H54 (cell line): ENCODE data around the gene MPL.

ENCODE experiments used
- DNase-seq: peaks from one replicate; pipeline ENCODE4 v3.0.0; 2011; ENCODE audit warnings: low spot score, mixed read lengths; ENCODE audit not compliant: insufficient read length
- FAIRE-seq: peaks from 3 replicates; lab custom pipeline; 2011; peaks lifted over from hg19 to GRCh38; lab: Jason Lieb, UNC
- POLR2A ChIP-seq: IDR thresholded peaks from 2 replicates; pipeline ENCODE4 v1.6.1; 2011; ENCODE audit warnings: low read depth, mild to moderate bottlenecking, low read length

MPL gene

GRCh38 chr1:43324810-43325209 is 12.8 kb upstream of the MPL start:
- no peak for TF ChIP-seq POLR2A
- DNase-seq = no peak
- FAIRE-seq = no peak

GRCh38 chr1:43325381-43325780 is 12.2 kb upstream of the MPL start:
- FAIRE-seq = no peak
- TF ChIP-seq POLR2A = no peak
- DNase-seq = no peak

GRCh38 chr1:43327549-43328292 is 9.9 kb upstream of the MPL start:
- DNase-seq (no peak), FAIRE-seq (no peak)
- TF ChIP-seq POLR2A = no peak

GRCh38 chr1:43329995-43330751 is 7.4 kb upstream of the MPL start:
- DNase-seq (peak; percentile 90), FAIRE-seq (peak; percentile 91)
- TF ChIP-seq POLR2A = no peak

GRCh38 chr1:43331688-43332087 is 5.9 kb upstream of the MPL start:
- no peak for FAIRE-seq
- TF ChIP-seq POLR2A = no peak

GRCh38 chr1:43334453-43335205 is 3.0 kb upstream of the MPL start:
- no peak for FAIRE-seq
- DNase-seq = no peak
- no peak for TF ChIP-seq POLR2A

More at GRCh38 chr1:43331688-43332087, 5.9 kb upstream of the MPL start:
- no peak for DNase-seq

- TF ChIP-seq POLR2A = no peak
Observed at GRCh38 chr1:43338001-43338400, 383 bp downstream of the MPL start.

GRCh38 chr1:43339584-43340232 is 2.1 kb downstream of the MPL start:
- DNase-seq = no peak
- TF ChIP-seq POLR2A = no peak
- FAIRE-seq = no peak

More at GRCh38 chr1:43338001-43338400, 383 bp downstream of the MPL start:
- FAIRE-seq (no peak), DNase-seq (no peak)

GRCh38 chr1:43340559-43340958 is 2.9 kb downstream of the MPL start:
- FAIRE-seq (no peak), DNase-seq (no peak)
- TF ChIP-seq POLR2A = no peak

- TF ChIP-seq POLR2A = no peak
- FAIRE-seq (no peak), DNase-seq (no peak)
Observed at GRCh38 chr1:43344267-43344850, 6.7 kb downstream of the MPL start.

- TF ChIP-seq POLR2A = no peak
- DNase-seq (peak; percentile 40), FAIRE-seq (peak; percentile 48)
Observed at GRCh38 chr1:43345120-43345519, 7.5 kb downstream of the MPL start.

GRCh38 chr1:43346636-43347035 is 9.0 kb downstream of the MPL start:
- no peak for TF ChIP-seq POLR2A
- DNase-seq (no peak), FAIRE-seq (no peak)

GRCh38 chr1:43348343-43348808 is 10.8 kb downstream of the MPL start:
- FAIRE-seq (no peak), DNase-seq (no peak)
- no peak for TF ChIP-seq POLR2A
